ENCODE data around the gene VAPB.

The VAPB gene

GRCh38 chr20:58438970-58439808 is 50.2 kb downstream of the VAPB start:
- DNase-seq: no peak

GRCh38 chr20:58440021-58440767 is 51.2 kb downstream of the VAPB start:
- DNase-seq: no peak

- no peak for DNase-seq
Measured at GRCh38 chr20:58441723-58442122, 52.7 kb downstream of the VAPB start.

GRCh38 chr20:58444746-58445255 is 55.8 kb downstream of the VAPB start:
- no peak for DNase-seq

GRCh38 chr20:58446264-58446959 is 57.4 kb downstream of the VAPB start:
- no peak for DNase-seq

- no peak for DNase-seq
Measured at GRCh38 chr20:58446960-58447265, 57.9 kb downstream of the VAPB start.

- DNase-seq: peak; percentile 38
Measured at GRCh38 chr20:58447511-58448391, 58.7 kb downstream of the VAPB start.

GRCh38 chr20:58448958-58449357 is 59.9 kb downstream of the VAPB start:
- DNase-seq: no peak

GRCh38 chr20:58449681-58450221 is 60.7 kb downstream of the VAPB start:
- DNase-seq: no peak

- no peak for DNase-seq
Measured at GRCh38 chr20:58450254-58450653, 61.2 kb downstream of the VAPB start.

- no peak for DNase-seq
Measured at GRCh38 chr20:58452667-58453255, 63.7 kb downstream of the VAPB start.

GRCh38 chr20:58453391-58453790 is 64.4 kb downstream of the VAPB start:
- DNase-seq: no peak

- DNase-seq: no peak
Measured at GRCh38 chr20:58454460-58454859, 65.4 kb downstream of the VAPB start.

- no peak for DNase-seq
Measured at GRCh38 chr20:58457083-58457695, 68.2 kb downstream of the VAPB start.

- no peak for DNase-seq
Measured at GRCh38 chr20:58458342-58459057, 69.5 kb downstream of the VAPB start.

GRCh38 chr20:58459058-58459750 is 70.2 kb downstream of the VAPB start:
- DNase-seq: no peak

- no peak for DNase-seq
Measured at GRCh38 chr20:58461104-58461503, 72.1 kb downstream of the VAPB start.

GRCh38 chr20:58461899-58462298 is 72.9 kb downstream of the VAPB start:
- no peak for DNase-seq

- no peak for DNase-seq
Measured at GRCh38 chr20:58463256-58463655, 74.2 kb downstream of the VAPB start.

- no peak for DNase-seq
Measured at GRCh38 chr20:58464838-58465237, 75.8 kb downstream of the VAPB start.
